HL-60/S4 treated with phorbol 12-myristate 13-acetate at 8.2 ng/mL for 4 days and 3 days (cell line): ENCODE results near the gene MAD1L1.

ENCODE experiments used
- in situ Hi-C: fragments of 300-500 bp; cut with MboI; formaldehyde crosslinking; loops from 2 replicates; pipeline ENCODE4 v1.15.0; 2022; ENCODE audit warnings: low sequenced_read_pairs

Gene MAD1L1

DNA sequence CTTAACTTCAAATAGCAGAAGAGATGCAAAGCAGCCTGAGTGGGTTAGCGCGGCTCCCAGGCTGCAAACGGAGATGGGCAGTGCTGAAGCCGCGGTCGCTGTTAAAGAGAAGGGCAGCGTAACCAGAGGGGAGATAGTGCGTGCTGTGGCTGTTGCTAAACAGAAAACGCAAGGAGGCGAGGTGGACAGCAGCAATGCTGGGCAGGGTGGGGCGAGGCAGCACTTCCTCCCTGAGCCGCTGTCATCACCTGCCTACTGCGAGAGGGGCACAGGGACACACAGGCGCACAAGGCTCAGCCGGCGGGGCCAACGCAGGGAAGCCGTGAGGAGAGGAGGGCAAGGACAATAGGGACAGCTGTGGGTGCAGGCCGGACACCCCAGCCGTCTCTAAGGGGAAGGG lies 137.3 kb downstream of the MAD1L1 start:
- in situ Hi-C loops: no loop called here

DNA sequence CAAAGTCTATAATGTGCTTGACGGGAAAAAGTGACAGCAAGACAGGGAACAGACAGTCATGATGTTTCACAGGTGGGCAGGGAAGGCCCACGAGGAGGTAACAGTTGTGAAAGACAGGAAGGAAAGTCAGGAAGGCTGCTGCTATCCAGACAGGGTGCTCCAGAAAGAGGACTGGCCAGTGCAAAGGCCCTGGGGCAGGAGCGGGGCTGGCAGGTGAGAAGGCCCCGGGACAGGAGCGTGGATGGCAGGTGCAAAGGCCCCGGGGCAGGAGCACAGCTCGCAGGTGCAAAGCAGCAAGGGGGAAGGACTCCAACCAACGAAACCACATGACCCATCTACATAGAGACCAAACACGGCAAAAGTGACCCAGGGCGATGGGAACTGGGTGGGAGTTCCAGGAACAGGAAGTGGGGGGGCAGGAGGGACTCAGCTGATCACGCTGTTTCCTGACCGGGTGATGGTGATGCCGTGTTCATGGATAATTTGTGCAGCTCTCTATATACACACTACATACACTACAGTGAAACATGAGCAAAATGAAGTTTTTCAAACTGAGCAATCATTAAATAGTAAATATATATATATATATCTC lies 138.2 kb downstream of the MAD1L1 start:
- in situ Hi-C loops: no loop called here

DNA sequence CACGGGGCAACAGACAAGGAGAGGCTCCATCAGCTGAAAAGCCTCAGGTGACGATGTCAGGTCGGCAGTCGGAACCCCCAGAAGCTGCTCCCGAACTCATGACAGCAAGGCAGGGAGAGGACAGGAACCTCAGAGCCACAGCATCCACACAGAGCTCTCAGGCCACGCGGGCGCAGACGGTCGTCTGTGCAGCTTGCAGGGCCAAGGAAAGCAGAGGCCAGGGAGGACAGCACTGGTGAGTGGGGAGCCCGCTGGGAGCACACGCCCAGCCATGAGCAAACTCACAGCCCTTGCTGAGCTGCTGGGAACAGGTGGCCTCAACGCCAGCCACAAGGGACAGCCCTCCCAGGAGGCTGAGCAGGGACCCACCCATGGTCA lies 138.9 kb downstream of the MAD1L1 start:
- in situ Hi-C loops: no loop called here

DNA sequence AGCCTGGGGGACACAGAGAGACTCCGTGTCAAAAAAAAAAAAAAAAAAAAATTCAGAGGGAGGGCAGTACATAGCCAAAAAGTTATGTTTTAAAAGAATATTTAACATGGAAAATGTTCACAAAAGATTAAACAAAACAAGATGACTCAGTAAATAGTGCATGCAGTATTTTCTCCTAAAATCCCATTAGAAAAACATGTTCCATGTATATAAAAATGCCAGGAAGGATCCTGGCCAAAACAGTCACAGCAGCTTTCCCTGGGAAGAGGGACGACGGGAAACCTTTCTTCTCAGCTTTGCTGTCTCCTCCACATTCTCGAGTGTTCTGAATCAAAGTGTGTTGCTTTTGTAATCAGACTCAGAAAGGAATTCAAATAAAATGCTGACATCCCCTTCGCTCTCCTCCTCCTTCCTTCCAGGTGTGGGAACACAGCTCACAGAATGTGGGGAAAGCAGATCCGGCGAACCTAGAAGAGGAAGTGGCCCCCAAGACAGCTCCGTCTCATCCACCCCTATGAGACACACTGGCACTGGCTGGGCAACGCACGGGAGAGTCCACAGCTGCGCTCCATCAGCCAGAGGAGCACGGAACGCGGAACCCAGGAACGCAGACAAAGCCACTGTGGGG lies 139.4 kb downstream of the MAD1L1 start:
- in situ Hi-C loops: no loop called here

DNA sequence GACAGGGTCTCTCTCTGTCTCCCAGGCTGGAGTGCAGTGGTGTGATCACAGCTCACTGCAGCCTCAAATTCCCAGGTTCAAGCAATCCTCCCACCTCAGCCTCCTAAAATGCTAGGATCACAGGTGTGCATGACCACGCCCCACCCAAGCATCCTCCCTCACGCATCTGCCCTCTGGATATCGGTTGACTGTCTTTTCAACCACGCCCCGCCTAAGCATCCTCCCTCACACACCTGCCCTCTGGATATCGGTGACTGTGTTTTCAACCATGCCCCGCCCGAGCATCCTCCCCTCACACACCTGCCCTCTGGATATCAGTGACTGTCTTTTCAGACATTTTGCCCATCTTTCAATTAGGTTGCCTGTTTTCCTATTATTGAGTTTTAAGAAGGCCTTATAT lies 140.5 kb downstream of the MAD1L1 start:
- in situ Hi-C loops: no loop called here

DNA sequence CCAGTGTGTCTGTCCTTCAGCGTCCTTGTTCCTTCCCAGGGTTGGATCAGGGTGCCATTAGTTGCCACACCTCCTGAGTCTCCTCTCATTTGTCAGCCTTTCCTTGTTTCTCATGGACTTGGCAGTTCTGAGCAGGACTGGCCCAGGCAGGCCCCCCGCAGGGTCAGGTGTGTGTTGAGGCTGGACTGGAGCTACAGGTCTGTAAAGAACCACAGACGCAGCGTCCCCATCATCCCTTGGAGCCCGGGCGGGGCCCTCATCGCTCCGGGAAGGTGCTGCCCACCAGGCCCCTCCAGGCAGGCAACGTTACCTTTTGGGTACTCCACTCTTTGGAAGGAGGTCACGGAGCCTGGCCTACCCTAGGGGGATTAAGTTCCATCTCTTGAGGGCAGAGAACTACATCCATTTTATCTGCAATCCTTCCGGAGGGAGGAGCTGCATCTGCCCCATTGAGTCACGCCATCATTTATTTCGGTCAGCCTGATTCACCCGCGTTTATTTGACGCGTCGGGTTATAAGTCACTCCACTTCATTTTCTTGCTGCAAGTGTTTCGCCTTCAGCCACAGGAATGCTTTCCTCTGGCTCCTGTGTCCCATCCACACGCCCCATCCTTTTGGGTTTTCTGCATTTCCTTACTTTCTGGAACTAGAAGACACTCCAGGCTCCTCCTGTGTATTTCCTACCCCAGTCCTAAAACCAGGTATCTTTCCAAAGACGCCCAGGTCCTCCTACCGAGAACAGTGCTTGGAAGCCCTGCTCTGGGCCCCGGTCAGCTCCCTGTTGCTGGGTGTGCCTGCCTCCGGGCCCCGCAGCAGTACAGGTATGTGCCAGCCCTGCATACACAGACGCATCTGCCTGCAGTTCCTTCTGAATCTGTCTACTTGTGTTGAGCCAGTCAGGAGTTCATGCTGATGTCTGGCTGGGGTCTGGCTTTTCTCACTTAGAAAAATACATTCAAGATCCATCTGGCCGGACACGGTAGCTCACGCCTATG lies 141.9 kb downstream of the MAD1L1 start:
- in situ Hi-C loops: no loop called here

DNA sequence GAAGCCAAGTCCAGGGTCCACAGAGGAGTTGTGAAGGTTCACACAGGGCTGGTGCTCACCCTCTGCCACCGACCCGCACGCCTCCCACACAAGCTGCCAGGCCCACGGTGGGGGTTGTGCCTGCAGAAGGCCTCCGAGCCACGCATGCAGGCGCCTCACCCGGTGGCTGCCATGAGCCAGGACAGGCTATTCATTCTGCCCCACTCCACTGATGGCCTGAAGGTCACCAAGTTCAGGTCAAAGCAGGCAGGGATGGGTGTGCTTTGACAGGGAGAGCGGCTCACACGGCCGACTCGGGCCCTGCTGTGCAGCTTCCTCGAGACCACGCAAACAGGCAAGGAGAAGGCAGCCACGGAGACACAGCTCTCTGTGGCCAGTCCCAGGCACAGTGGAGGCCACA lies 143.9 kb downstream of the MAD1L1 start:
- in situ Hi-C loops: no loop called here

DNA sequence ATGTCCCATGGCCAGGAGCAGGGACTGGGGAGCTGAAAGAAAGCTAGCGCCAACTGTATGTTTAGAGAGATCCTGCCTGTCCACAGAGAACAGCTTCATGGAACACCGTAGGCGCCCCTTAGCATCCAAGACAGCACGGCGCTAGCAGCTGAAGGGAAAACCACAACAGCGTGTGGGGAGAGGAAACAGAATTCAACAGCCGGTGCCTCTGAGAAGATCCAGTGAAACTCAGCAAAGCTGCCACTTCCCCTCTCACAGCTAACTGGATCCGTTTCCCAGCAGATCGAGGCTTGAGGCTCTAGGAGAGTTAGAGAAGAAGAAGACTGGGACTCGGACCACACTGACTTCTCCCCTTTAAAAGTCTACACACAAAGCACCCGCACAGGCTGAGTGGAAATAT lies 145.0 kb downstream of the MAD1L1 start:
- in situ Hi-C loops: no loop called here

DNA sequence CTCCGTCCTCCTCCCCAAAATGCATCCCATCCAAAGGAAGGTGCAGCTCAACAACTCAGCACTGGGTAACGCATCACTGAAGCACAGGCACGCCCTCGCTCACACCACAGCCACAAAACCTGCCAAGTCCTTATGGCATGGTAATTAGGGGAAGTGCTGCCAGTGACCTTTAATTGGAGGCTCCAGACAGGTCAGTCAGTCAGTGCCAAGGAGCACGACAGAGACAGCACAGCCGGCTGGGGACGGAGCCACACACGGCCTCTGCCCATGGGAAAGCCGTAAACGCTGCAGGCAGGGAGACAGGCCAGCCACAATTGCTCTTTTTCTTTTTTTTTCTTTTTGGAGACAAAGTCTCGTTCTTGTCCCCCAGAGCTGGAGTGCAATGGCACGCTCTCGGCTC lies 146.5 kb downstream of the MAD1L1 start:
- in situ Hi-C loops: no loop called here

DNA sequence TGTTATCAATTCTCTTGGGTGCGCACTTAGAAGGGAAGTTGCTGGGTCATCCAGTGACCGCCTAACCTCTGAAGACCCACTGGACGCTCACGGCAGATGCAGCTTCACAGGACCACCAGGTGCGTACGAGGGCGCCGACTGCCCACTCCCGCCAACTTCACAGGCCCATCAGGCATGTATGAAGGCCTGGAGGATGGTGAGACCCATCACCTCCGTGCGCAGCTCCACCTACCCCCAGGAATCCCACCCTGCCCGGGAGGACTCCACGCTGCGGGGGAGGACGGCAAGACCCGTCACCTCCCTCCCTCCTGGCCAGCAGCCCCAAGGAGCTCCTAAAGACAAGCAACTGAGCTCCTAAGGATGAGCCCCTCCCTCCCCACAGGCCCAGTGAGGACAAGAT lies 146.9 kb downstream of the MAD1L1 start:
- in situ Hi-C loops: no loop called here

DNA sequence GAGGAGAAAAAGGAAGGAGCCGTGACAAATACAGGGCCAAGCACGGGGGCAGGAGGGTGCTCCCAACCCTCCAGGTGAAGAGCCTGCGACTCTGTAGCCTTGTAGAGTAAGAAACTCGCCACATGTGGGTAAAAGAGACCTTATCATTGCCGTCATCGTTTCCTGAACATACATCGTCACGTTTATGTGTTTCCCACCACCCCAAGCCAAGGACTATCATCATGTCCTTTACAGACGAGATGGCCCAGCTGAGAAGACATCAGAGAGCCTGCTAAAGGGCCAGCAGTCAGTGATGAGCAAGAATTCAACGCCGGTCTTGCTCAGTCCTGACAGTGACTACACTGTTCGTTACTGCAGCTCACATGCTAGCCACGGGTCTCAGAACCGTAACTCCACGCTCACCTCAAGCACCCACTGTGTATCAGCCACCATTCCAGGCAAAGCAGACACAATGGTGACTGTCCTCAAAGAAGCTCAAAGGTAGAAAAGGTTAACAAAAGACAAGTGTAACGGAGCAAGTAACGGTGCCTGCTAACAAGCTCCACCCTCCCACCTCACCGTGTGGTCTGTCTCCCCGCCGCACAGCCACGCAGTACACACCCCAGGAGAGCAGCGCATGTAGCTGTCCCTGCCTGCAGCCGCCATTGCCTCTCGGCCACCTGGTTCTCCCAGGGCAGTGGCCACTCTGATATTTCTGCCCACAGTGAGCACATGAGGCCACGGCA lies 147.8 kb downstream of the MAD1L1 start:
- in situ Hi-C loops: no loop called here

DNA sequence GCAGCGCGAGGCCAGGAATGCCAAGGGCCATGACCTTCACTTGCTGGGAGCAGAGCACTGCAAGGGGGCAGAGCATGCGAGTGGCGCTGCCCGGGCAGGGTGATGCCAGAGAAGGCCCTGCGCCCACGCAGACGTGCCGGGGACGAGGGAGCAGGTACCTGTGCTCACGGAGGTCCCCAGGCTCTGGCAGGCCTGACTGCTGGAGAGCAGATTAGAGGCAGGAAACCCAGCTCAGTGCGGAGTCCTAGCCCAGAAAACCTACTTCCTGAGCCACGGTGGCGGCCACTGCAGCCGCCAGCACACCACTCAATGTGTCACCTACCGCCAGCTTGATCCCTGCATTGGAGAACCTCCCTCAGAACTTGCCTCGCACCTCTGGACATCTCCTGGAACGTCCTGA lies 148.4 kb downstream of the MAD1L1 start:
- in situ Hi-C loops: no loop called here

DNA sequence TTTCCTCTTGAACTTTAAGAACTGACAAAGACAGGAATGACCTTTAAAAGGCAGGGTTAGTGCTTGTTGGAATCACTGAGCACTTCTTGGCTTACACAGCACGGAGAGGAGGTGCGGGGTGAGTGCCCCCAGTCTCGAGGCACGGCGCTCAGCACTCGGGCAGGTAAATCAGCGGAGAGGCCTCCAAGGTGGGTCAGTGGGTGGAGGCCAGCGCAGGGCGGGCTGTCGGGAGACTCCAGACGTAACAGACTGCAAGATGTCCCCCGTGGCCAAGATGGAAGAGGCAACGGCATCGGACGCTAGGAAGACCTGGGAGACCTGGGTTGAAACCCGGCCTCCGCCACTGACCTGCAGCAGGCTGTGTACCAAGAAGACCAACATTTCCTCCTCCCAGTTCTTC lies 149.4 kb downstream of the MAD1L1 start:
- in situ Hi-C loops: no loop called here

DNA sequence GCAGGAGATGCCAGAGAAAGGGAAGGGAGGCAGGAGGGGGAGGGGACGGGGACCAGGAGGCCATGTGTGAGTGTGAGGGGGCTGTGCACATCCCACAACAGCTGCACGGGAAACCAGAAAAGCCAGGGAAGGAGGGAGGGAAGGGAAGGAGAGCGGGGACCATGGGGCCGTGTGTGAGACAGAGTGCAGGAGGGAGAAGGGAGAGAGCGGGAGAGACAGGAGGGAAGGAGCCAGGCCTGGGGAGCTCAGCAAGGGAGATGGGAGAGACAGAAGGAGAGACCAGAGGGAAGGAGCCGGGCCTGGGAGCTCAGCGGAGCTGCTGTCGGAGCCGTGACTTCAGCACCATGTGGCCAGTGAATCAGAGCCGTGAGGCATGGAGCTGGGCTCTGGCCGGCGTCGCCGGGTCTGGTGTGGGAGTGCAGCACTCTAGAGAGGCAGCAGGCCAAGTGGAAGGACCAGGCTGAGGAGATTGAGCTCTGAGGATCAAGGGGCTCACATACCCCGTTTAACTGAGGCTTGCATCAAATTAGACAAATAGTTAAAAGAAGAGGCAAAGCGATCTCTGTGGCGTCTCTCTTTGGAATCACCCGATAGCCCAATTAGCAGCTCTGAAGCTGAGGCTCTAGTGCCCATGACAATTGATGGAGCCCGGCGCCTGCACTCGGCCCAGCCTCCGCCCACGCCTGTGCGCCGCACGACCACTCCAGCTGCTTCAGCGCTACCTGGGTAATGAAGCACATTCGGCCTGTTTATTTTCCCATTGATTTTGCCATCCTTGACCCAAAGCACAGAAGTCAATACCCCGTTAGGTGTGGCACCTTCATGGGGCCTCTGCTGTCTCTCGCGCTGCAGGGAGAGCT lies 150.4 kb downstream of the MAD1L1 start:
- in situ Hi-C loops: no loop called here

DNA sequence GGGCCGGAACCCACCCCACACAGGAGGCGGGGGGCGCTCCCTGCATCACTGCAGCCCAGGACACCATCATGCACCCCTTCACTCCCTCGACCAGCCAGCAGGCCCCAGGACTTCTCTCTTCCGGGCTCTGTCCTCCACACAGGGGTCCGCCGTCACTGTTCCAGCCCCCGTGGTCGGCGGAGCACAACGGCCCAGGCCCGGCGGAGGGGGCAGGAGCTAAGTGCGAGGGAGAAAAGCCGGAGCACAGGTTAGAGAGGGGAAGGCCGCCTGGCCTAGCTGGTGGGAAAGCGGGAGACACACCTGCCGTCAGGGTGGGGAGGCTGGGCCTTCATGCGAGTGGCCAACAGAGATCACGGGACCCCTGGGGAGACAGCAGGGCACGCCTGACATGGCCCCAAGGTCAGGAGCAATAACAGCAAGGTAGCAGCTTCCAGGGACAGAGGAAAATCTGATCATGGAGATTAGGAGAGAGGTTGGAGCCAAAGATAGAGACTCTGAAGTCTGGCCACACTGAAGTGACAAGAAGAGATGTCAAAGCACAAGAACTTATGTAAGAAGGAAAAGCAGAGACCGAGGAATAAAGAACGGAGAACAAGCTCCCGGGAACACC lies 151.1 kb downstream of the MAD1L1 start:
- in situ Hi-C loops: no loop called here

DNA sequence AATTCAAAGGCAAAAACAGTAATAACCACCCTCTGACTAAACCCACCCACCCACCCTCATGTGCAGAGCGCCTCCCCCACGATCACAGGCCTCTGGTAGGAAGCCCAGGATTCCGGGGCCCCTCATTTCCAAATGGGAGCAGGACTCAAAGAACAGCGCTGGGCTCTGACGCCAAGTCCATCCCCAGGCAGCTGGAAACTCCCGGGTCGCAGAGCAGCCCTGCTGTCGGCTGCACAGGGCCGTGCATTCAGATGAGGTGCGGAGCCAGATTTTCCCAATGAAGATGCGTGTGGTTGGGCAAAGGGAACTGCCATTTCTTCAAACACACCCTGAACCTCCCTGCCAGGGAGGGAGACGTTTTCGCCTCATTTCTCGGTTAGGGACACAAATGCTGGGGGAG lies 152.3 kb downstream of the MAD1L1 start:
- in situ Hi-C loops: no loop called here

DNA sequence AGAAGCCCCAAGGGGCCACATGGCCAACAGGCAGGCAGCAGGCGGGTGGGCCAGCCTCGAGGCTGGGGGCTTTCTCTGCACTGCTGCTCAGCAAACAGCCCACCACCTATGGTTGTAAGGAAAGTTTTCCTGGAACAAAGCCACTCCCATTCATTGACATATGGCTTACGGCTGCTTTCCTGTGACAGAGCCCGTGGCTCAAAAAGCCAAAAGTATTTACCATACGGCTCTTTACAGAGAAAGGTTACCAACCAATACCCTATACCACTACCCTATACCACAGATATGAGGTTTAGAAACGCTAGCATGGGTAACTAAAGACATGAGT lies 152.7 kb downstream of the MAD1L1 start:
- in situ Hi-C loops: no loop called here

DNA sequence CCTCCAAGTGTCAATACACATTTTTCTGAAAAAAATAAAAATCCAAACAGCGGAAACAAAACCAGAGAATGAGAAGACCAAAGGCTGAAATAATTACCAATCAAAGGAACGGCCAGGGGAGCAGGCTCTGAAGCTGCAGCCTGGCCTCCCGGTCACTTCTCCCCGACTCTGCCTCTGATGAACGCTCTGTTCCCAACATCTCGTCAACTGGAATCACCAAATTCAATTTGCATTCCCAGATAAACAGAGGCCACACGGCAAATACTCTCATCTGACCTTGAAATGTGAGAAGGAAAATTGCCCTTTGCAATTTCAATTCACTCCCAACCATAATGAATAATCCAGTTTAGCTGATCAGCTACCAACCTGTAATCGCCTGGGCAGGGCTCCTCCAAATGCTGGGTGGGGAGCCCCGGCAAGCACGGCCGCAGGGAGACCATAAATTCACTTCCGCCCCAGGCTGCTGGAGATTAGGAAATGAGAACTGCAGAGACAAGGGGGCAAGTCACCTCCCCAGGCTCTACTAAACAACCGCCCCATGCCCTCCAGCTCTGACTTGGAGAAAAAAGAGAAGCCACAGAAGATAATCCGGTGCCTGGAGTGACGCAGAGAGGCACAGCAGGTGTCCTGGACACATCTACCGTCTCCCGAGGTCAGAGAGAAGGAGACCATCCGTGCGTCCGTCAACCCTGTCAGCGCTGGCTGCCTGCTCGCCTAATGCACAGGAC lies 153.2 kb downstream of the MAD1L1 start:
- in situ Hi-C loops: no loop called here

DNA sequence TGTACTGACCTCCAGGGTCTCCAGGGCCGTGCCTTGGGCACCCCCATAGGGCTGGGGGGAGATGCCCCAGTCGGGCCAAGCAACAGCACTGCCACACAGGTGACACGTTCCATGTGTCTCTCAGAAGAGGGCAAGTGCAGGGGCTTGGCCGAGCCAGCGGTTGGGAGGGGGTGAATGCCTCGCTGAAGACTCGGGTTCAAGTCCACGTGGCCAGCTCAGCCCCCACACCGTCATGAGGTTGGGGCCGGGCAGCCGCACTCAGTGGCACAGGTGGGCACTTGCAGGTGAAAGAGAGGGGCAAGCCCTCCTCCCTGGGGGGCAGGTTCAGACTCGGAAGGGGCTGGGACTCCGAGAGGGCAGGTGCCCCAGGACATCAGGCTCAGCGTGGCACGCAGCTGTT lies 153.8 kb downstream of the MAD1L1 start:
- in situ Hi-C loops: no loop called here
